GM13977 (cell line): ENCODE data around the gene CD200R1L.

Experiments
- DNase-seq: peaks from one replicate; pipeline ENCODE4 v3.0.0; 2012; ENCODE audit warnings: low spot score
- CTCF ChIP-seq: IDR thresholded peaks from 2 replicates; pipeline ENCODE4 v1.5.1; 2012; ENCODE audit warnings: mild to moderate bottlenecking, control low read depth; ENCODE audit not compliant: insufficient read depth; ENCODE audit errors: extremely low read depth, missing control alignments
- in situ Hi-C: fragments of 300-500 bp; cut with MboI; formaldehyde crosslinking; loops from one replicate; pipeline ENCODE4 v1.12.0; 2022; ENCODE audit warnings: low sequenced_read_pairs, low pct_unique_long_range_greater_than_20kb, mixed read lengths, inconsistent platforms; ENCODE audit not compliant: unreplicated experiment

The CD200R1L gene

GRCh38 chr3:112829046-112829445, 17.6 kb downstream of the CD200R1L start:
- in situ Hi-C loops = no loop called here
- DNase-seq = no peak
- TF ChIP-seq CTCF = no peak

GRCh38 chr3:112822064-112823055, 24.3 kb downstream of the CD200R1L start:
- no peak for DNase-seq
- in situ Hi-C loops = no loop called here
- TF ChIP-seq CTCF = no peak

- TF ChIP-seq CTCF = no peak
- in situ Hi-C loops = no loop called here
- peak; percentile 10 for DNase-seq
Measured at GRCh38 chr3:112818289-112818688, 28.4 kb downstream of the CD200R1L start.

GRCh38 chr3:112817797-112818196, 28.9 kb downstream of the CD200R1L start:
- DNase-seq = no peak
- no peak for TF ChIP-seq CTCF
- in situ Hi-C loops = no loop called here

- no peak for TF ChIP-seq CTCF
- DNase-seq = no peak
- in situ Hi-C loops = no loop called here
Measured at GRCh38 chr3:112817271-112817670, 29.4 kb downstream of the CD200R1L start.

GRCh38 chr3:112815981-112816380, 30.7 kb downstream of the CD200R1L start:
- no peak for TF ChIP-seq CTCF
- DNase-seq = no peak
- in situ Hi-C loops = no loop called here
